Hepatocyte (in vitro differentiated cells): ENCODE data around the gene GARIN5B. TPM values are rescaled to one million over a fixed set of nuclear protein-coding genes. Genes with fewer than 3 reads are reported as not detected.

Source experiments
- DNase-seq: peaks from one replicate; pipeline ENCODE4 v3.0.0-alpha.2; 2016; ENCODE audit warnings: low spot score
- H2AFZ ChIP-seq: fragments of 200-600 bp; sonication (generic); 2 replicates; pipeline ENCODE4 v1.6.0; 2016; ENCODE audit warnings: antibody characterized with exemption, mild to moderate bottlenecking
- H3K27ac ChIP-seq: fragments of 200-600 bp; sonication (generic); 2 replicates; pipeline ENCODE4 v1.5.1; 2016; ENCODE audit warnings: mild to moderate bottlenecking
- H3K27me3 ChIP-seq: fragments of 200-600 bp; sonication (generic); 2 replicates; pipeline ENCODE4 v1.6.1; 2016
- H3K36me3 ChIP-seq: fragments of 200-600 bp; sonication (generic); replicated peaks from 2 replicates; pipeline ENCODE4 v1.5.1; 2016; ENCODE audit warnings: low read depth; ENCODE audit not compliant: insufficient read depth
- H3K4me1 ChIP-seq: fragments of 200-600 bp; sonication (generic); 2 replicates; pipeline ENCODE4 v1.5.1; 2016; ENCODE audit warnings: mild to moderate bottlenecking, moderate library complexity; ENCODE audit not compliant: insufficient read depth
- H3K4me2 ChIP-seq: fragments of 200-600 bp; sonication (generic); 2 replicates; pipeline ENCODE4 v1.6.0; 2016
- H3K4me3 ChIP-seq: fragments of 200-600 bp; sonication (generic); 2 replicates; pipeline ENCODE4 v1.5.1; 2016; ENCODE audit warnings: mild to moderate bottlenecking
- H3K79me2 ChIP-seq: fragments of 200-600 bp; sonication (generic); 2 replicates; pipeline ENCODE4 v1.6.0; 2017; ENCODE audit warnings: mild to moderate bottlenecking
- H3K9me2 ChIP-seq: fragments of 200-600 bp; sonication (generic); replicated peaks from 2 replicates; pipeline ENCODE4 v1.6.0; 2017; ENCODE audit warnings: mild to moderate bottlenecking; ENCODE audit not compliant: insufficient read depth
- H3K9me3 ChIP-seq: fragments of 200-600 bp; sonication (generic); 2 replicates; pipeline ENCODE4 v1.5.1; 2016; ENCODE audit warnings: low read depth, mild to moderate bottlenecking
- H4K20me1 ChIP-seq: fragments of 200-600 bp; sonication (generic); 2 replicates; pipeline ENCODE4 v1.6.0; 2016; ENCODE audit warnings: mild to moderate bottlenecking; ENCODE audit not compliant: insufficient read depth, poor library complexity, severe bottlenecking
- EZH2 ChIP-seq: fragments of 200-600 bp; sonication (generic); IDR thresholded peaks from 2 replicates; pipeline ENCODE4 v1.6.1; 2016; ENCODE audit warnings: antibody characterized with exemption, mild to moderate bottlenecking, borderline replicate concordance
- EZH2phosphoT487 ChIP-seq: fragments of 200-600 bp; sonication (generic); IDR thresholded peaks from one replicate; pipeline ENCODE4 v1.6.1; 2018; ENCODE audit warnings: antibody characterized with exemption, mild to moderate bottlenecking, low read depth, moderate library complexity; ENCODE audit not compliant: unreplicated experiment, severe bottlenecking
- WGBS: methylation state at CpG from one replicate; pipeline ENCODE4 v1.1.6; 2016; ENCODE audit warnings: low lambda C conversion rate; ENCODE audit errors: missing lambda C conversion rate; 5-methylcytosine and 5-hydroxymethylcytosine counted together
- polyA plus RNA-seq: library from polyadenylated mRNA; unstranded; fragments of >200 nt; fragmentation: Nextera tagmentation; extraction: Ambion mirVana; gene quantifications from 2 replicates; pipeline ENCODE4 v1.2.1, GENCODE V29; 2016
- total RNA-seq: library from RNA; depleted of rRNA; stranded (reverse); fragments of >200 nt; gene quantifications from 2 replicates; pipeline ENCODE4 v1.2.3, GENCODE V29; 2014
- TF ChIP-seq, protein P1 (sequence below): fragments of 200-600 bp; sonication (generic); IDR thresholded peaks from 2 replicates; pipeline ENCODE4 v1.5.1; 2016; ENCODE audit warnings: antibody characterized with exemption, mild to moderate bottlenecking; ENCODE audit not compliant: poor library complexity

GARIN5B gene
- total and polyA plus RNA-seq, 2 experiments from 2014 or later = 0.18 TPM; not detected in 1

DNA sequence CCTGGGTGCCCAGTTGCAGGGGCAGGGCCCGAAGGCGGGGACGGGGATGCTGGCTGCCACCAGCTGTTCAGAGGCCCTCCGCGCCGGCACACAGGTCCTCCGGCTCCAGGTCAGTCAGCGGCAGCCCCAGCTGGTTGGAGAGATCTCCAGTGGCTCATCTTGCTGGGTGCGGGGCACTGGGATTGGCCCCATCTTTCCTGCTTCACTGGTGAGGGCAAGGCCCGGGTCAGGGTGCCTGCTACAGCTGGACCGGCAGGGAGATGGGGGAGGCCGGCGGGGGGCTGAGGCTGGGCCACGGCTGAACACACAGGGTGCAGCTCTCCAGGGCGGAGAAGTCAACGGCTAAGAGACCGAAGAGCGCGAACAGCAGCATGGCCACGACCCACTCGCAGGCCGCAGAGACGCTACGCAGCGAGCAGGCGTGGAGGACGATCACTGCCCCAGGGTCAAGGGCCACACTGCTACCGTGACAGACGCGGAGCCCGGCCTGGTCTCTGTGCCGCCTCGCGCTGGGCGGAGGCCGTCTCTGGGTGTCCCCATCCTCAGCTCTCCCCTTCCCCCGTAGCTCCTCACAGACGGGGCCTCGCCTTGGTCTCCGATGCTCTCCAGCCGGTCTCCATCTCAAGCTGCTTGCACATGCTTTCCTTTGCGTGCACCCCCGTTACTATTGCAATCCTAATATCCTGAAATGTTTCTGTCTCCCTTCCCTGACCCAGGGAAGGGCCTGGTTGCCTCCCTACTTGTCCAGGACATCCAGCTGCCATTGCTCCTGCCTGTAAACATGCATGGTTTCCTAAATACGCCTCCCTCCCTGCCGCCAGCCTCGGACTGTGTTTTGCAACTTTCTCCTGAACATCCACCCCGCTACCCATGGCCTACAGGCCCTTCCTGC, 50.2 kb downstream of the GARIN5B start:
- no peaks in the 10 kb centered on the region for H3K9me2 ChIP-seq
- no peak overlapping the region for H3K4me2 ChIP-seq
- no peak overlapping the region for H2AFZ ChIP-seq
- DNase-seq = no peak
- H4K20me1 ChIP-seq = no peaks in the 10 kb centered on the region
- no peaks in the 10 kb centered on the region for H3K9me3 ChIP-seq
- 91% methylated on average over 46 of the region's 47 CpGs for WGBS
- H3K27ac ChIP-seq = no peak overlapping the region
- H3K27me3 ChIP-seq = no peaks in the 10 kb centered on the region
- H3K4me1 ChIP-seq = no peaks in the 10 kb centered on the region
- H3K4me3 ChIP-seq = no peak overlapping the region
- no peaks in the 10 kb centered on the region for H3K79me2 ChIP-seq
- TF ChIP-seq EZH2 = no peak
- TF ChIP-seq, protein P1, sequence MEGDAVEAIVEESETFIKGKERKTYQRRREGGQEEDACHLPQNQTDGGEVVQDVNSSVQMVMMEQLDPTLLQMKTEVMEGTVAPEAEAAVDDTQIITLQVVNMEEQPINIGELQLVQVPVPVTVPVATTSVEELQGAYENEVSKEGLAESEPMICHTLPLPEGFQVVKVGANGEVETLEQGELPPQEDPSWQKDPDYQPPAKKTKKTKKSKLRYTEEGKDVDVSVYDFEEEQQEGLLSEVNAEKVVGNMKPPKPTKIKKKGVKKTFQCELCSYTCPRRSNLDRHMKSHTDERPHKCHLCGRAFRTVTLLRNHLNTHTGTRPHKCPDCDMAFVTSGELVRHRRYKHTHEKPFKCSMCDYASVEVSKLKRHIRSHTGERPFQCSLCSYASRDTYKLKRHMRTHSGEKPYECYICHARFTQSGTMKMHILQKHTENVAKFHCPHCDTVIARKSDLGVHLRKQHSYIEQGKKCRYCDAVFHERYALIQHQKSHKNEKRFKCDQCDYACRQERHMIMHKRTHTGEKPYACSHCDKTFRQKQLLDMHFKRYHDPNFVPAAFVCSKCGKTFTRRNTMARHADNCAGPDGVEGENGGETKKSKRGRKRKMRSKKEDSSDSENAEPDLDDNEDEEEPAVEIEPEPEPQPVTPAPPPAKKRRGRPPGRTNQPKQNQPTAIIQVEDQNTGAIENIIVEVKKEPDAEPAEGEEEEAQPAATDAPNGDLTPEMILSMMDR = no peak
- no peak for TF ChIP-seq EZH2phosphoT487
- no peaks in the 10 kb centered on the region for H3K36me3 ChIP-seq

DNA sequence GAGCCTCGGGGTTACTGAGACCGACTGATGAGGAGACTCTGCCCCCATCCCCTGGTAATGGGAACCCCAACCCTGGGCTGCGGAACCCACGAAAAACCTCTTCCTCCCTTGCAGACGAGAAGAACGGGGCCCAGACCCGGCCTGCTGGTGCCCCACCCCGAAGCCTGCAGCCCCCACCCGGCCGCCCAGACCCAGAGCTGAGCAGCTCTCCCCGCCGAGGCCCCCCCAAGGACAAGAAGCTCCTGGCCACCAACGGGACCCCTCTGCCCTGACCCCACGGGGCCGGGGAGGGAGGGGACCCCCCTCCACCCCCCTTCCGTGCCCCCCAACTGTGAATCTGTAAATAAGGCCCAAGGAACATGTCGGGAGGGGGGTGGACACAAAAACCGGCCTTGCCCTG, 51.3 kb downstream of the GARIN5B start:
- Histone ChIP-seq H3K9me3 (no peaks in the 10 kb centered on the region), H3K4me1 (no peaks in the 10 kb centered on the region), H3K4me2 (no peak overlapping the region), H3K27me3 (no peaks in the 10 kb centered on the region), H3K27ac (no peak overlapping the region), H4K20me1 (no peaks in the 10 kb centered on the region), H3K9me2 (no peaks in the 10 kb centered on the region), H3K36me3 (no peaks in the 10 kb centered on the region), H2AFZ (no peak overlapping the region), H3K4me3 (no peak overlapping the region), H3K79me2 (no peaks in the 10 kb centered on the region)
- 95% methylated on average over 12 of the region's 18 CpGs for WGBS
- TF ChIP-seq EZH2 = no peak
- no peak for TF ChIP-seq EZH2phosphoT487
- TF ChIP-seq, protein P1 = no peak
- DNase-seq = no peak

DNA sequence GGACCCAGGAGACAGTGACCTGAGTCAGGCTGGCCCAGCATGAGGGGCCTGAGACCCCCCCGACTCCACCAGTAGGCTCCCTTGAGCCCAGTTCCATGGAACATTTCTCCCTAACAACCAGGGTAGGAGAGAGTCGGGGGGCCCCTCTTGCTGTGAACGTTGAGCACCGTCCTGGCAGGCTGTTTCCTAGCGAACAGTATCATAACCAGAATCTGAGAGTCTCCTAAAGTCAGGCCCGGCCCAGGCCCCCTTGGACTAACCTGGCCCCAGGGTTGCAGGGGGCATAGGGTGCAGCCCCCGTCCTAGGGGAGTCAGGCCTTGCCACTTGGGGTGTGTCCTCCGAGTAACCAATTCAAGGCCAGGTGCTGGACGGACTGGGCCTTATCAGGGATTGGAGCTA, 51.7 kb downstream of the GARIN5B start:
- TF ChIP-seq EZH2phosphoT487 (no peak), EZH2 (no peak)
- TF ChIP-seq, protein P1 = no peak

More for the DNA sequence above, 51.7 kb downstream of the GARIN5B start:
- H3K4me3 ChIP-seq = no peak overlapping the region
- no peak overlapping the region for H2AFZ ChIP-seq
- H3K79me2 ChIP-seq = no peaks in the 10 kb centered on the region
- no peaks in the 10 kb centered on the region for H3K27me3 ChIP-seq
- no peaks in the 10 kb centered on the region for H4K20me1 ChIP-seq
- WGBS = 97% methylated on average over 9 of the region's 9 CpGs
- no peaks in the 10 kb centered on the region for H3K4me1 ChIP-seq
- H3K27ac ChIP-seq = no peak overlapping the region
- no peaks in the 10 kb centered on the region for H3K9me2 ChIP-seq
- no peak for DNase-seq
- H3K36me3 ChIP-seq = no peaks in the 10 kb centered on the region
- no peak overlapping the region for H3K4me2 ChIP-seq
- no peaks in the 10 kb centered on the region for H3K9me3 ChIP-seq
